Amniotic epithelial cell (primary cell): ENCODE data around the gene ZNF541.

Source experiments
- DNase-seq: peaks from one replicate; pipeline ENCODE4 v3.0.0-alpha.2; 2010; ENCODE audit warnings: low read depth

Gene ZNF541

GRCh38 chr19:47545061-47545948 lies 27.6 kb downstream of the ZNF541 start:
- DNase-seq: no peak

GRCh38 chr19:47544476-47544875 lies 28.5 kb downstream of the ZNF541 start:
- no peak for DNase-seq

GRCh38 chr19:47544075-47544474 lies 28.9 kb downstream of the ZNF541 start:
- no peak for DNase-seq

- peak; percentile 97 for DNase-seq
Measured at GRCh38 chr19:47542030-47542475, 30.9 kb downstream of the ZNF541 start.

- peak; percentile 87 for DNase-seq
Measured at GRCh38 chr19:47541518-47541917, 31.4 kb downstream of the ZNF541 start.

- peak; percentile 84 for DNase-seq
Measured at GRCh38 chr19:47540748-47541147, 32.2 kb downstream of the ZNF541 start.

GRCh38 chr19:47539747-47540311 lies 33.1 kb downstream of the ZNF541 start:
- no peak for DNase-seq

- no peak for DNase-seq
Measured at GRCh38 chr19:47538812-47539211, 34.1 kb downstream of the ZNF541 start.

- DNase-seq: no peak
Measured at GRCh38 chr19:47537493-47537892, 35.5 kb downstream of the ZNF541 start.

- DNase-seq: no peak
Measured at GRCh38 chr19:47534628-47535027, 38.3 kb downstream of the ZNF541 start.

- peak; percentile 45 for DNase-seq
Measured at GRCh38 chr19:47531640-47532387, 41.1 kb downstream of the ZNF541 start.

- DNase-seq: no peak
Measured at GRCh38 chr19:47529018-47529742, 43.8 kb downstream of the ZNF541 start.

GRCh38 chr19:47526798-47527197 lies 46.1 kb downstream of the ZNF541 start:
- DNase-seq: no peak

- no peak for DNase-seq
Measured at GRCh38 chr19:47523473-47523872, 49.5 kb downstream of the ZNF541 start.
